Nephron progenitor cell (in vitro differentiated cells): ENCODE results near the gene HSPB3.
"Not testable (repeated sequence)": the region's sequence is repeated elsewhere in the genome, so short reads cannot be mapped to it uniquely, and the experiment has no call there.

ENCODE experiments used
- DNase-seq: peaks from one replicate; pipeline ENCODE4 v3.0.0; 2021
- H3K27ac Mint-ChIP-seq: 2 replicates; pipeline ENCODE4 v1.8.0; 2021; ENCODE audit warnings: mild to moderate bottlenecking, moderate library complexity, mixed read lengths
- H3K27me3 Mint-ChIP-seq: 2 replicates; pipeline ENCODE4 v1.8.0; 2021; ENCODE audit warnings: mild to moderate bottlenecking, low read depth, mixed read lengths; ENCODE audit not compliant: poor library complexity
- H3K36me3 Mint-ChIP-seq: 2 replicates; pipeline ENCODE4 v1.8.0; 2021; ENCODE audit warnings: low read depth, mixed read lengths
- H3K4me1 Mint-ChIP-seq: 2 replicates; pipeline ENCODE4 v1.8.0; 2021; ENCODE audit warnings: mixed read lengths
- H3K4me3 Mint-ChIP-seq: 2 replicates; pipeline ENCODE4 v1.8.0; 2021; ENCODE audit warnings: mild to moderate bottlenecking, moderate library complexity, mixed read lengths
- H3K9me3 Mint-ChIP-seq: 2 replicates; pipeline ENCODE4 v1.8.0; 2021; ENCODE audit warnings: mild to moderate bottlenecking, moderate library complexity, mixed read lengths
- CTCF ChIP-seq: fragments of 200-600 bp; sonication (generic); IDR thresholded peaks from 2 replicates; pipeline ENCODE4 v1.5.0; 2021; ENCODE audit warnings: antibody characterized with exemption

HSPB3 gene

GRCh38 chr5:54470677-54471076 lies 15.2 kb downstream of the HSPB3 start:
- DNase-seq, result no peak
- H3K4me1 Mint-ChIP-seq, result no peaks in the 10 kb centered on the region
- peaks cover 7% of the 10 kb centered on the region for H3K9me3 Mint-ChIP-seq
- H3K27me3 Mint-ChIP-seq, result no peaks in the 10 kb centered on the region
- no peak overlapping the region for H3K27ac Mint-ChIP-seq
- H3K4me3 Mint-ChIP-seq, result no peak overlapping the region
- H3K36me3 Mint-ChIP-seq, result peaks cover 5% of the 10 kb centered on the region
- TF ChIP-seq CTCF, result no peak

DNA sequence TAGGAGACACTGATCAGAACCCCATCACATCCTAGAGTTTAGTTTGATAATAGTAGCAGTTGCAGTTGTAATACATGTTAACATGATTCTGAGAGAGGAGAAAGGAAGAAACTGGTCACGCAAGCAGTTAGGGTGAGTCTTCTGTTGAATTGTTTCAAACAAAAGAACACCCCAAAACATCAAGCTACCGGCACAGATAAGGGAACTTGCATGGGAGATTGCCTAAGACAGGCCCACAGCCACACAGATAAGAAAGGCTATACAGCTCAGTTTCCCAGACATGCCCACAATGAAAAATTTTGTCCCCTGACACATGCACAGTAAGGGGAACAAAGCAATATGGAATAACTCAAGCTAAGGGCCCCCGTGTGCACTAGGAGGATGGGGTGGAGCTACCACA lies 15.9 kb downstream of the HSPB3 start:
- Mint-ChIP-seq H3K27me3 (peaks cover 3% of the 10 kb centered on the region), H3K4me3 (no peak overlapping the region), H3K27ac (no peak overlapping the region)

DNA sequence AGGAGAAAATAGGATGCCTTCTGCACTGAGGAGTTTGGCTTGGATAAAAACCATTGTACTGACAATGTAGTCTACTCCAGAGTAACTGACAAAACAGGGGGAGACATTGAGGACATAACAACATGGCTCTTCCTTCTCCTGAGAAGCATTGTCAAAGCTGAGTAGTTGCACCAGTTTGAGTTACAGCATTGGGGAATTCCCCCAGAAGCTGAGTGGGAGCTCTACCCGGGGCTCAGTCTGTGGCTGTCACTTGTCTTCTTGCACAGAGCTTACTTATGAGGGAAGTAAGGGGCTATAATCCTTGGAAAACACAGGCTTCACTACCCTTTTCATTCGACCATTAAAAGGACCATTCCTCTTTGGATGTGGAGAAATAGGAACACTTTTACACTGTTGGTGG lies 21.2 kb downstream of the HSPB3 start:
- Mint-ChIP-seq H3K9me3 (no peaks in the 10 kb centered on the region), H3K36me3 (no peaks in the 10 kb centered on the region), H3K27me3 (peaks cover 3% of the 10 kb centered on the region), H3K4me3 (no peak overlapping the region), H3K27ac (no peak overlapping the region), H3K4me1 (no peaks in the 10 kb centered on the region)
- TF ChIP-seq CTCF, result no peak
- DNase-seq, result no peak

More for the DNA sequence above, 15.9 kb downstream of the HSPB3 start:
- no peak for DNase-seq
- Mint-ChIP-seq H3K4me1 (no peaks in the 10 kb centered on the region), H3K9me3 (peaks cover 4% of the 10 kb centered on the region), H3K36me3 (peaks cover 2% of the 10 kb centered on the region)
- TF ChIP-seq CTCF, result no peak

GRCh38 chr5:54477941-54478478 lies 22.5 kb downstream of the HSPB3 start:
- H3K4me3 Mint-ChIP-seq, result no peak overlapping the region
- H3K9me3 Mint-ChIP-seq, result peaks cover 6% of the 10 kb centered on the region
- peaks cover 6% of the 10 kb centered on the region for H3K27me3 Mint-ChIP-seq
- H3K36me3 Mint-ChIP-seq, result no peaks in the 10 kb centered on the region
- H3K27ac Mint-ChIP-seq, result no peak overlapping the region
- no peak for DNase-seq
- TF ChIP-seq CTCF, result no peak
- no peaks in the 10 kb centered on the region for H3K4me1 Mint-ChIP-seq

DNA sequence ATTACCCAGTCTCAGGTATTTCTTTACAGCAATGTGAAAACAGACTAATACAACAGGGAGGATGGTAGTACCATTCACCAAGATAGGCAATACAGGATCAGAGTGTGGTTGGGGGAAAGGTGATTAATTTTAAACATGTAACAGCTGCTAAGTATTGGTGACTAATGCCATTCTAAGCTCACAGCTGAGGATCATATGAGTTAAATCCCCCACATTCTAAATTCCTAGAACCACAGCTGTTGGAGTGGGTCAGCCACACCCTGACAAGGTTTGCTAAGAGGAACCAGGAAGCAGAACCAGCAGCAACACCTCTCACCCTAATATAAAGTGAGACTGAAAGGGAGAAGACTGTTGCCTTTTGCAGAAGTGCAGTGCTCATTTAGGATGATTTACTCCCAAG lies 24.8 kb downstream of the HSPB3 start:
- Mint-ChIP-seq H3K36me3 (no peaks in the 10 kb centered on the region), H3K4me1 (no peaks in the 10 kb centered on the region), H3K27ac (no peak overlapping the region), H3K4me3 (no peak overlapping the region), H3K27me3 (peaks cover 6% of the 10 kb centered on the region), H3K9me3 (peaks cover 15% of the 10 kb centered on the region)
- no peak for TF ChIP-seq CTCF
- DNase-seq, result no peak

DNA sequence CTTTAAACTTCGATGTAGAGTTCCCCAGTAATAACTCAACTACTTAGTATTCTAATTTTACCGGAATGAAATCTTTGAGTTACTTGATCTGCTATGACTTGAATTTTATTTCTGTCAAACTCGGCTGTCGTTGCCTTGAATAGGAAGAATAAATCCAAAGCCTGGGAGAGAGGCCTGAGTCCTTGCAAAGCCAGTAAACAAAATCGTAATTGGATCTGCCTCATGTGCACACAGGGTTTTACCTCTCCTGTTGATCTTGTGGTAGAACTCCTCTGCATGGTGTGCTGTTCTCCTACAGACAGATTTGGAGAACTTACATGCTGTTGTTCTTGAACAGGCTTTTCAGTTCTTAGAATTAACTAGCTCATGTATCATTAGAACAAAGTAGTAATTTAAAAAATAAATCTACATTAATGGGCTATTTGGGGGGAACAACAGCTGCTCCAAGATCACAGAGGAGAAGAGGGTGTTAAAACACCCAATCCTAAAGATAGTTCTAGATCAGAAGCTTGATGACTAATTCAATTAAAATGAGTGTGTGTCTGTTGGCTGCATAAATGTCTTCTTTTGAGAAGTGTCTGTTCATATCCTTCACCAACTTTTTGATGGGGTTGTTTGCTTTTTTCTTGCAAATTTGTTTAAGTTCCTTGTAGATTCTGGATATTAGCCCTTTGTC lies 28.9 kb downstream of the HSPB3 start:
- H3K36me3 Mint-ChIP-seq, result no peaks in the 10 kb centered on the region
- no peak for DNase-seq
- no peak overlapping the region for H3K27ac Mint-ChIP-seq
- no peak for TF ChIP-seq CTCF
- H3K4me1 Mint-ChIP-seq, result no peaks in the 10 kb centered on the region
- peaks cover 22% of the 10 kb centered on the region for H3K9me3 Mint-ChIP-seq
- H3K27me3 Mint-ChIP-seq, result peaks cover 2% of the 10 kb centered on the region
- no peak overlapping the region for H3K4me3 Mint-ChIP-seq

- not testable (repeated sequence) for H3K27me3 Mint-ChIP-seq, H3K36me3 Mint-ChIP-seq, H3K4me1 Mint-ChIP-seq, DNase-seq, H3K4me3 Mint-ChIP-seq, H3K27ac Mint-ChIP-seq
- peaks cover 22% of the 10 kb centered on the region for H3K9me3 Mint-ChIP-seq
Measured at GRCh38 chr5:54485659-54486058, 30.2 kb downstream of the HSPB3 start.

DNA sequence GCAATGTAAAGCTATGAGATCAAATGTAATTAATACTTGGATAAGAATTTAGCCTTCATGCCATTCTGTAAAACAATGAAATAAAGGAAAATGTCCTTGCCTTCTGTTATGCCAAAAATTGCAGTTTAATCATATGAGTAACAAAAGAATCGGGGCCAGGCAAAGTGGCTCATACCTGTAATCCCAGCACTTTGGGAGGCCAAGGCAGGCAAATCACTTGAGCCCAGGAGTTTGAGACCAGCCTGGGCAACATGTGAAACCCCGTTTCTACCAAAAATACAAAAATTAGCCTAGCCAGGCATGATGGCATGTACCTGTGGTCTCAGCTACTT lies 34.1 kb downstream of the HSPB3 start:
- not testable (repeated sequence) for H3K27ac Mint-ChIP-seq, H3K27me3 Mint-ChIP-seq, H3K4me1 Mint-ChIP-seq, H3K4me3 Mint-ChIP-seq, H3K36me3 Mint-ChIP-seq, DNase-seq
- H3K9me3 Mint-ChIP-seq, result peaks cover 12% of the 10 kb centered on the region
